SK-N-SH (cell line): ENCODE measurements around the gene DYNC2H1.

ENCODE experiments used
- CHD2 ChIP-seq: fragments of 150-350 bp; IDR thresholded peaks from 2 replicates; pipeline ENCODE4 v1.6.1; 2018; ENCODE audit warnings: low read length; ENCODE audit not compliant: partially characterized antibody
- RFX5 ChIP-seq: IDR thresholded peaks from 2 replicates; pipeline ENCODE4 v1.6.1; 2012; ENCODE audit warnings: mild to moderate bottlenecking, improper control_type of control experiment, low read length
- TCF12 ChIP-seq: IDR thresholded peaks from 2 replicates; pipeline ENCODE4 v1.4.0; 2012
- YY1 ChIP-seq: IDR thresholded peaks from 2 replicates; pipeline ENCODE4 v1.4.0; 2012; ENCODE audit warnings: low read depth, mild to moderate bottlenecking
- TF ChIP-seq, protein P1 (sequence below): fragments of 200-600 bp; sonication (generic); IDR thresholded peaks from 2 replicates; pipeline ENCODE4 v1.6.1; 2017; ENCODE audit warnings: antibody characterized with exemption, mild to moderate bottlenecking, moderate library complexity

DNA sequence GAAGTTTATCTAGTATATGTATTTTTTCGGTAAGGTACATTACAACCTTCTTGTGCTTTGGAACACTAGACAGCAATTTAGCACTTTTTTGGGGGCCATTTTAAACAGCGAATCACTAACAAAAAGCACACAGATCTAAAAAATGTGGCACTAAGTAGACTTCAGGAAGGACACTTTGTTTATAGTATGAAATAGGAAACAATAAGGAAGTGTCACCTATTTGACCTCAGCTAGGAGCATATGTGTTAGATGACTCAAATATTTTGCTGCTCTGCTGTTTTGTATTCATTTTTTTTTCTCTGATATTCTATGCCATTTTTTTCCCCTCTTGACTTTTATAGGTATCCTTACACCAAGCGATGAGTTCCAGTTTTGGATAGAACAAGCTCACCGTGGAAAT is 5.6 kb downstream of the DYNC2H1 start:
- TF ChIP-seq, protein P1, sequence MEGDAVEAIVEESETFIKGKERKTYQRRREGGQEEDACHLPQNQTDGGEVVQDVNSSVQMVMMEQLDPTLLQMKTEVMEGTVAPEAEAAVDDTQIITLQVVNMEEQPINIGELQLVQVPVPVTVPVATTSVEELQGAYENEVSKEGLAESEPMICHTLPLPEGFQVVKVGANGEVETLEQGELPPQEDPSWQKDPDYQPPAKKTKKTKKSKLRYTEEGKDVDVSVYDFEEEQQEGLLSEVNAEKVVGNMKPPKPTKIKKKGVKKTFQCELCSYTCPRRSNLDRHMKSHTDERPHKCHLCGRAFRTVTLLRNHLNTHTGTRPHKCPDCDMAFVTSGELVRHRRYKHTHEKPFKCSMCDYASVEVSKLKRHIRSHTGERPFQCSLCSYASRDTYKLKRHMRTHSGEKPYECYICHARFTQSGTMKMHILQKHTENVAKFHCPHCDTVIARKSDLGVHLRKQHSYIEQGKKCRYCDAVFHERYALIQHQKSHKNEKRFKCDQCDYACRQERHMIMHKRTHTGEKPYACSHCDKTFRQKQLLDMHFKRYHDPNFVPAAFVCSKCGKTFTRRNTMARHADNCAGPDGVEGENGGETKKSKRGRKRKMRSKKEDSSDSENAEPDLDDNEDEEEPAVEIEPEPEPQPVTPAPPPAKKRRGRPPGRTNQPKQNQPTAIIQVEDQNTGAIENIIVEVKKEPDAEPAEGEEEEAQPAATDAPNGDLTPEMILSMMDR, result no peak
- no peak for TF ChIP-seq TCF12
- TF ChIP-seq YY1, result no peak
- TF ChIP-seq CHD2, result no peak
- TF ChIP-seq RFX5, result no peak
